Transverse colon (tissue), 3 donors: ENCODE results near the gene PAQR9.

Experiments used
- CTCF ChIP-seq, 5 experiments: fragments of 200-600 bp in 3 of 5; fragments of 450-650 bp in 2 of 5; sonication (generic) in 3 of 5; IDR thresholded peaks; 1 replicate in 2 of 5; 2 replicates in 3 of 5; pipeline ENCODE4 v1.5.1; 2016 to 2017; ENCODE audit warnings: antibody characterized with exemption in 5 of 5, inconsistent platforms in 3 of 5, mild to moderate bottlenecking in 2 of 5, moderate library complexity in 1 of 5
- POLR2A ChIP-seq: fragments of 450-650 bp; IDR thresholded peaks from one replicate; pipeline ENCODE4 v1.6.1; 2016; ENCODE audit warnings: antibody characterized with exemption, mild to moderate bottlenecking, moderate library complexity

- peak; percentile 52 to 65 (median 60) for TF ChIP-seq CTCF (IDR thresholded peaks at IDR 0.05)
- no peak for TF ChIP-seq POLR2A
Measured at GRCh38 chr3:142993958-142994442, 30.5 kb upstream of the PAQR9 start.
